SK-N-SH treated with all-trans-retinoic acid at 6 μM for 48 hours (cell line): Measurements from ENCODE around the gene DESI1.

ENCODE experiments used
- PPARA ChIP-seq: fragments of 250-450 bp; sonication (Bioruptor Pico); IDR thresholded peaks from 2 replicates; pipeline ENCODE4 v1.5.0; 2020; ENCODE audit warnings: mild to moderate bottlenecking, borderline replicate concordance
- TSHZ2 ChIP-seq: fragments of 250-450 bp; sonication (Bioruptor Pico); IDR thresholded peaks from 2 replicates; pipeline ENCODE4 v1.5.0; 2020; ENCODE audit warnings: mild to moderate bottlenecking, moderate library complexity

- TF ChIP-seq TSHZ2, result no peak
- TF ChIP-seq PPARA (CRISPR knock-in tag), result no peak
These were observed 40.9 kb upstream of the DESI1 start for GRCh38 chr22:41661713-41662112.
